T-cell (primary cell): ENCODE measurements around the gene HRH1. TPM values are rescaled to one million over a fixed set of nuclear protein-coding genes. Genes with fewer than 3 reads are reported as not detected.

Experiments
- ATAC-seq, 4 experiments: fragments of 200-7000 bp in 3 of 4; fragments of 150-1000 bp in 1 of 4; cut with Tn5 transposase; replicated peaks in 1 of 4; 1 replicate in 3 of 4; 2 replicates in 1 of 4; pipeline ENCODE4 v1.10.0; 2021; ENCODE audit warnings: moderate library complexity in 3 of 4, mild to moderate bottlenecking in 2 of 4, moderate number of reproducible peaks in 1 of 4
- CTCF ChIA-PET, 2 donors: fragments of 300-600 bp; sonication (Branson Sonifier 250); formaldehyde crosslinking; loops; one replicate each; lab custom pipeline; 2022; ENCODE audit warnings: antibody characterized with exemption in 2 of 2; lab: Charles Lee
- POLR2A ChIA-PET, 2 donors: fragments of 300-600 bp; sonication (Branson Sonifier 250); formaldehyde crosslinking; loops; one replicate each; lab custom pipeline; 2022; ENCODE audit warnings: antibody characterized with exemption in 2 of 2; lab: Charles Lee
- DNase-seq, 35 experiments: peaks; one replicate each; pipeline versions ENCODE4 v3.0.0 to v3.0.0-alpha.2; 2013 to 2023
- H3K27ac ChIP-seq: one replicate; pipeline ENCODE4 v1.5.1; 2013; ENCODE audit warnings: low read length
- H3K27me3 ChIP-seq, 2 experiments: replicated peaks in 1 of 2; 1 replicate in 1 of 2; 2 replicates in 1 of 2; pipeline versions ENCODE4 v1.6.1 to v1.7.0; 2013; ENCODE audit warnings: low read length in 1 of 2, mixed read lengths in 1 of 2; ENCODE audit not compliant: control insufficient read depth in 2 of 2, insufficient read depth in 2 of 2; ENCODE audit errors: extremely low read depth in 1 of 2
- H3K36me3 ChIP-seq, 2 donors: 1 replicate in 1 of 2; 2 replicates in 1 of 2; pipeline versions ENCODE4 v1.6.1 to v1.7.0; 2013; ENCODE audit warnings: low read length in 1 of 2; ENCODE audit not compliant: control insufficient read depth in 2 of 2, insufficient read depth in 1 of 2; ENCODE audit errors: extremely low read depth in 1 of 2
- H3K4me1 ChIP-seq, 2 experiments: 1 replicate in 1 of 2; 2 replicates in 1 of 2; pipeline versions ENCODE4 v1.6.1 to v1.7.0; 2013; ENCODE audit warnings: low read length in 2 of 2, mixed read lengths in 1 of 2; ENCODE audit not compliant: insufficient read depth in 2 of 2, control insufficient read depth in 1 of 2; ENCODE audit errors: extremely low read depth in 1 of 2
- H3K4me3 ChIP-seq, 2 donors: 1 replicate in 1 of 2; 2 replicates in 1 of 2; pipeline versions ENCODE4 v1.5.1 to v1.7.0; 2013; ENCODE audit warnings: mild to moderate bottlenecking in 2 of 2, low read length in 1 of 2, moderate library complexity in 1 of 2; ENCODE audit not compliant: control insufficient read depth in 1 of 2; ENCODE audit errors: extremely low read depth in 1 of 2
- H3K9me3 ChIP-seq: 2 replicates; pipeline ENCODE4 v1.7.0; 2013
- H3K27ac Mint-ChIP-seq, 2 donors: one replicate each; pipeline ENCODE4 v1.8.0; 2020 to 2021; ENCODE audit warnings: mild to moderate bottlenecking in 2 of 2, mixed read lengths in 2 of 2
- H3K27me3 Mint-ChIP-seq, 2 donors: one replicate each; pipeline ENCODE4 v1.8.0; 2021 to 2022; ENCODE audit warnings: mixed read lengths in 2 of 2
- H3K36me3 Mint-ChIP-seq: one replicate; pipeline ENCODE4 v1.8.0; 2021; ENCODE audit warnings: mixed read lengths
- H3K4me1 Mint-ChIP-seq, 3 donors: one replicate each; pipeline ENCODE4 v1.8.0; 2020 to 2022; ENCODE audit warnings: mixed read lengths in 3 of 3, mild to moderate bottlenecking in 1 of 3
- H3K4me3 Mint-ChIP-seq, 3 donors: one replicate each; pipeline ENCODE4 v1.8.0; 2020 to 2022; ENCODE audit warnings: mild to moderate bottlenecking in 3 of 3, mixed read lengths in 3 of 3, moderate library complexity in 3 of 3
- H3K9me3 Mint-ChIP-seq, 3 donors: one replicate each; pipeline ENCODE4 v1.8.0; 2020 to 2022; ENCODE audit warnings: mixed read lengths in 3 of 3
- WGBS: methylation state at CpG from one replicate; pipeline ENCODE4 v1.1.5; 2013; ENCODE audit warnings: missing lambda C conversion rate; ENCODE audit not compliant: insufficient coverage; 5-methylcytosine and 5-hydroxymethylcytosine counted together
- total RNA-seq, 35 experiments: library from RNA in 6 of 35; stranded (reverse) in 6 of 35; fragments of 120-200 nt in 1 of 35; gene quantifications; one replicate each; pipeline versions ENCODE4 v1.2.1 to v1.2.4 and lab custom pipeline; 2013 to 2026

The HRH1 gene
- total RNA-seq, 5 donors from 2014 or later (not counting 1 experiment from before 2014, with no cell fraction given) = 0.19 to 2.0 (median 0.46) TPM; not detected in 2

DNA sequence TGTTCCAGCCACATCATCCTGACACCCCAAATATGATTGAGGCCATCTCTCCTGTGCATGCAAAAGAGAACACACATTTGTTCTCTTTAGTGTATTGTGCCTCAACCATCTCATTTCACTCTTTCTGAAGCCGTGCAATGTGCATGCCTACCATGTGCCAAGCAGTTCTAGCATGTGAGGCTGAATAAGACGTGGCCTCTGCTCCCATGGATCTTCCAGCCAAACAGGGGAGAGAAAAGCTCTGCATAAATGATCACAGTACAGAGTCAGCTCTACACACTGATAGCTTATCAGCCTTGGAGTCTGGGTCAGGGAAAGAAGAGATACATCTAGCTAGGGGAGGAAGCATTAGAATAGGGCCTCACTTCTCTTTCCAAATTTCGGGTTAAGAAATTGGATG lies 69.7 kb downstream of the HRH1 start:
- H3K27ac Mint-ChIP-seq = no peak overlapping the region
- Histone ChIP-seq H3K4me1 (no peaks in the 10 kb centered on the region), H3K27me3 (peaks cover 0 to 4% of the 10 kb centered on the region in 2 experiments), H3K27ac (no peak overlapping the region), H3K4me3 (no peak overlapping the region), H3K9me3 (no peaks in the 10 kb centered on the region), H3K36me3 (no peaks in the 10 kb centered on the region)
- H3K27me3 Mint-ChIP-seq = peaks cover 3 to 4% of the 10 kb centered on the region in 2 donors
- H3K36me3 Mint-ChIP-seq = no peaks in the 10 kb centered on the region
- no peak overlapping the region for H3K4me3 Mint-ChIP-seq
- WGBS = 100% methylated on average over 1 of the region's 3 CpGs
- CTCF ChIA-PET = interaction anchor here in 1 of 2 donors (1.0 kb wide), 1 partner anchor 9 kb away, joined by 3 read pairs; no protein-coding TSS in a partner anchor
- H3K4me1 Mint-ChIP-seq = peaks cover 0 to 7% (median 6%) of the 10 kb centered on the region in 3 donors
- DNase-seq (no peak), ATAC-seq (no peak)
- no peaks in the 10 kb centered on the region for H3K9me3 Mint-ChIP-seq
- POLR2A ChIA-PET = no interaction called here

DNA sequence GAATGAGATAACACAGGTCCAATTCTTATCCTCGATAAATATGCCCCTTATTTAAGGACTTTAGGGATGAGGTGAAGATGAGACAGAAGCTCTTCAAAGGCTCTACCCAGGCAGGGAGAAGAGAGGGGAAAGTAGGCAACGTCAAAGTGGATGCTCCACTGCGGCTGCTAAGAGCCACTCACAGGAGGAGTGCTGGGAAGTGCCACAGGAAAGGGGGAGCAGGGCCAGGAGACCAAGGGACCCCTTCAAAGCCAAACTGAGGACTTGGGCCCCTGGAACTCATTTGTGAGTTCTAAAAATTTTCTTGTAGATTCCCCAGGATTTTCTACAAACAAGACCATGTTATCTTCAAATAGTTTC lies 70.6 kb downstream of the HRH1 start:
- ATAC-seq (no peak), DNase-seq (no peak)
- Histone ChIP-seq H3K27me3 (peaks cover 0 to 4% of the 10 kb centered on the region in 2 experiments), H3K4me1 (no peaks in the 10 kb centered on the region), H3K36me3 (no peaks in the 10 kb centered on the region), H3K9me3 (no peaks in the 10 kb centered on the region), H3K4me3 (no peak overlapping the region), H3K27ac (no peak overlapping the region)
- Mint-ChIP-seq H3K9me3 (no peaks in the 10 kb centered on the region), H3K4me3 (no peak overlapping the region), H3K4me1 (peaks cover 0 to 7% (median 6%) of the 10 kb centered on the region in 3 donors), H3K27me3 (peaks cover 3 to 4% of the 10 kb centered on the region in 2 donors), H3K36me3 (no peaks in the 10 kb centered on the region), H3K27ac (no peak overlapping the region)
- ChIA-PET CTCF (no interaction called here), POLR2A (no interaction called here)
- 63% methylated on average over 1 of the region's 3 CpGs for WGBS

DNA sequence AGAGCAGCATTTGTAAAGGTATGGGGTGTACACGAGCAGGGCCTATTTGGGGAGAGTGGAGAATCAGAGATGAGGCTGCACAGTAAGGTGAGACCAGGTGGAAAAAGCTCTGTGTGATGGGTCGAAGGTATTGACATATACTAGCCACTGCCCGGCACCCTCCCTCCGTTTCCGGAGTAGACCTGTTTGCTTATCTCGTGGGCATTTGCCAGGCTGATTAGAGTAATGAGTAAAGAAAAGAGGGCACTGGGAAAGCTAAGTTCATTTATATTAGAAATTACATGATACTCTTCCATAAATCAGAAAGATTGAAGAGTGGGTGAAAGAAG lies 71.7 kb downstream of the HRH1 start:
- H3K36me3 ChIP-seq = no peaks in the 10 kb centered on the region
- POLR2A ChIA-PET = no interaction called here
- H3K27me3 ChIP-seq = peaks cover 0 to 4% of the 10 kb centered on the region in 2 experiments
- Mint-ChIP-seq H3K27me3 (peaks cover 0 to 4% of the 10 kb centered on the region in 2 donors), H3K9me3 (no peaks in the 10 kb centered on the region), H3K4me1 (peaks cover 0 to 7% (median 6%) of the 10 kb centered on the region in 3 donors), H3K4me3 (no peak overlapping the region), H3K27ac (no peak overlapping the region), H3K36me3 (no peaks in the 10 kb centered on the region)
- DNase-seq (no peak), ATAC-seq (no peak)
- H3K27ac ChIP-seq = no peak overlapping the region
- WGBS = 91% methylated on average over 3 of the region's 6 CpGs
- no peaks in the 10 kb centered on the region for H3K4me1 ChIP-seq
- CTCF ChIA-PET = interaction anchor here in 1 of 2 donors (0.7 kb wide), 2 partner anchors 13 to 527 kb away, joined by 3 read pairs; no protein-coding TSS in a partner anchor
- no peak overlapping the region for H3K4me3 ChIP-seq
- no peaks in the 10 kb centered on the region for H3K9me3 ChIP-seq

DNA sequence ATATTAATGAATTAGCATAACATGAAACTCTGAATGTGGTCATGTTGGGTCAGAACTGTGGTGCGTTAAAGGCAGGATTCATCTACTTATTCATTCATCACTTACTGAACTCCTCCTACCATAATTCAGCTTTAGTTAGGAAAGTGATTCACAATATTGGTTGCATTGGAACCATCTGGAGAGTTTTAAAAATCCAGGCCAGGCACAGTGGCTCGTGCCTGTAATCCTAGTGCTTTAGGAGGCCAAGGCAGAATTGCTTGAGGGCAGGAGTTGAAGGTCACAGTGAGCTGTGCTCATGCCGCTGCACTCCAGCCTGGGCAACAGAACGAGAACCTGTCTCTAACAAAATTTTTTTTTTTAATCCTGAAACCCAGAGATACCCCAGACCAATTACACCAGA lies 73.7 kb downstream of the HRH1 start:
- Mint-ChIP-seq H3K4me1 (peaks cover 0 to 7% (median 6%) of the 10 kb centered on the region in 3 donors), H3K9me3 (no peaks in the 10 kb centered on the region), H3K27ac (no peak overlapping the region), H3K36me3 (no peaks in the 10 kb centered on the region), H3K27me3 (no peaks in the 10 kb centered on the region), H3K4me3 (no peak overlapping the region)
- no peaks in the 10 kb centered on the region for H3K4me1 ChIP-seq
- no peak for ATAC-seq
- CTCF ChIA-PET = no interaction called here
- H3K4me3 ChIP-seq = no peak overlapping the region
- no peak overlapping the region for H3K27ac ChIP-seq
- H3K36me3 ChIP-seq = no peaks in the 10 kb centered on the region
- no peaks in the 10 kb centered on the region for H3K9me3 ChIP-seq
- DNase-seq = no peak
- WGBS = 72% methylated on average over 2 of the region's 4 CpGs
- no peaks in the 10 kb centered on the region for H3K27me3 ChIP-seq
- POLR2A ChIA-PET = no interaction called here

DNA sequence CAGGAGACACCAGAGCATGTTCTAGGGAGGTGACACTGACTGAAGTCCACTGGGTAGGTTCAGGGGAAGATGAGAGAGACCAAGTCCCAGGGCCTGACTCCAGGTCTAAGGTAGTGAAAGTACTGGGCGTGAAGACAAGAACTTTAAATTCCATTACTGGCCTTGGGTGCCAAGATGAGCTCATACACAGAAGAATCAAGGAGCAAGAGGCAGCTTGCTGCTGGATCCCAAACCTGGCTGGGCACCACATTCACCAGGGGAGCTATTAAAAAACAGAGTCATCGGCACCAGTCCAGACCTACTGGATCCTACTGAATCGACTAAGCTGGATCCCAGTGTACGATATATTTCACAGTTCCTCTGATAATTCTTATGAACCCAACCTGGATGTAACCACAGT lies 75.8 kb downstream of the HRH1 start:
- Histone ChIP-seq H3K36me3 (no peaks in the 10 kb centered on the region), H3K27me3 (peaks cover 0 to under 1% of the 10 kb centered on the region in 2 experiments), H3K9me3 (no peaks in the 10 kb centered on the region), H3K27ac (no peak overlapping the region), H3K4me1 (no peaks in the 10 kb centered on the region), H3K4me3 (no peak overlapping the region)
- no peaks in the 10 kb centered on the region for H3K9me3 Mint-ChIP-seq
- peaks cover 0 to 7% (median 6%) of the 10 kb centered on the region in 3 donors for H3K4me1 Mint-ChIP-seq
- WGBS = 93% methylated on average over 3 of the region's 4 CpGs
- ATAC-seq (no peak), DNase-seq (no peak)
- peaks cover 3 to 8% of the 10 kb centered on the region in 2 donors for H3K27me3 Mint-ChIP-seq
- no peak overlapping the region for H3K27ac Mint-ChIP-seq
- H3K4me3 Mint-ChIP-seq = no peak overlapping the region
- H3K36me3 Mint-ChIP-seq = no peaks in the 10 kb centered on the region
- ChIA-PET CTCF (interaction anchor here (0.6 to 0.8 kb wide), 2 partner anchors 11 to 14 kb away, joined by 3 read pairs; no protein-coding TSS in a partner anchor), POLR2A (no interaction called here)

DNA sequence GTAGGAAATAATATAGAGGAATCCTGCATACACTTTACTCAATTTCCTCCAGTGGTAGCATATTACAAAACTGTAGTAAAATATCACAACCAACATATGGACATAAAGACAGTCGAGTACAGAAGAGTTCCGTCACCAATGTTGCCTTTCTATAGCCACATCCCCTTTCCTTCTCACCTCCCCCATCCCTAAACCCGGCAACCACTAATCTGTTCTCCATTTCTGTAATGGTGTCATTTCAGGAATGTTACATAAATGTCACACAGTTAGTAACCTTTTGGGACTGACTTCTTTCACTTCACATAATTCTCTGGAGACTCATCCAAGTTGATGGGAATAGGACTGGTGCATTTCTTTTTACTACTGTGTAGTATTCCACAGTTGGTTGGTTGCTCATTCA lies 76.5 kb downstream of the HRH1 start:
- Mint-ChIP-seq H3K4me1 (peaks cover 0 to 7% (median 5%) of the 10 kb centered on the region in 3 donors), H3K4me3 (no peak overlapping the region), H3K27me3 (peaks cover 7 to 11% of the 10 kb centered on the region in 2 donors), H3K36me3 (no peaks in the 10 kb centered on the region), H3K9me3 (no peaks in the 10 kb centered on the region), H3K27ac (no peak overlapping the region)
- H3K4me3 ChIP-seq = no peak overlapping the region
- no peaks in the 10 kb centered on the region for H3K36me3 ChIP-seq
- H3K4me1 ChIP-seq = no peaks in the 10 kb centered on the region
- no peak overlapping the region for H3K27ac ChIP-seq
- ChIA-PET CTCF (no interaction called here), POLR2A (no interaction called here)
- WGBS = 83% methylated on average over 2 of the region's 3 CpGs
- ATAC-seq (no peak), DNase-seq (no peak)
- no peaks in the 10 kb centered on the region for H3K9me3 ChIP-seq
- H3K27me3 ChIP-seq = peaks cover 0 to 7% of the 10 kb centered on the region in 2 experiments
